HG02642 (cell line): ENCODE measurements around the gene RFX1.

Source experiments
- ATAC-seq: cut with Tn5 transposase; IDR thresholded peaks from one replicate; pipeline ENCODE4 v1.9.1; 2021; ENCODE audit warnings: mild to moderate bottlenecking; ENCODE audit not compliant: unreplicated experiment, poor library complexity

RFX1 gene

GRCh38 chr19:13918726-13919411, 87.3 kb downstream of the RFX1 start:
- ATAC-seq, result no peak

- ATAC-seq, result no peak
These were observed 88.2 kb downstream of the RFX1 start for GRCh38 chr19:13917888-13918406.

- ATAC-seq, result no peak
These were observed 91.3 kb downstream of the RFX1 start for GRCh38 chr19:13914777-13915176.

GRCh38 chr19:13913352-13913751, 92.8 kb downstream of the RFX1 start:
- ATAC-seq, result no peak
